TTC549 (cell line): ENCODE measurements around the gene SMIM1.
"Not testable (repeated sequence)": the region's sequence is repeated elsewhere in the genome, so short reads cannot be mapped to it uniquely, and the experiment has no call there.

Experiments
- FAIRE-seq: peaks from 2 replicates; lab custom pipeline; 2012; peaks lifted over from hg19 to GRCh38; lab: Jason Lieb, UNC

SMIM1 gene

DNA sequence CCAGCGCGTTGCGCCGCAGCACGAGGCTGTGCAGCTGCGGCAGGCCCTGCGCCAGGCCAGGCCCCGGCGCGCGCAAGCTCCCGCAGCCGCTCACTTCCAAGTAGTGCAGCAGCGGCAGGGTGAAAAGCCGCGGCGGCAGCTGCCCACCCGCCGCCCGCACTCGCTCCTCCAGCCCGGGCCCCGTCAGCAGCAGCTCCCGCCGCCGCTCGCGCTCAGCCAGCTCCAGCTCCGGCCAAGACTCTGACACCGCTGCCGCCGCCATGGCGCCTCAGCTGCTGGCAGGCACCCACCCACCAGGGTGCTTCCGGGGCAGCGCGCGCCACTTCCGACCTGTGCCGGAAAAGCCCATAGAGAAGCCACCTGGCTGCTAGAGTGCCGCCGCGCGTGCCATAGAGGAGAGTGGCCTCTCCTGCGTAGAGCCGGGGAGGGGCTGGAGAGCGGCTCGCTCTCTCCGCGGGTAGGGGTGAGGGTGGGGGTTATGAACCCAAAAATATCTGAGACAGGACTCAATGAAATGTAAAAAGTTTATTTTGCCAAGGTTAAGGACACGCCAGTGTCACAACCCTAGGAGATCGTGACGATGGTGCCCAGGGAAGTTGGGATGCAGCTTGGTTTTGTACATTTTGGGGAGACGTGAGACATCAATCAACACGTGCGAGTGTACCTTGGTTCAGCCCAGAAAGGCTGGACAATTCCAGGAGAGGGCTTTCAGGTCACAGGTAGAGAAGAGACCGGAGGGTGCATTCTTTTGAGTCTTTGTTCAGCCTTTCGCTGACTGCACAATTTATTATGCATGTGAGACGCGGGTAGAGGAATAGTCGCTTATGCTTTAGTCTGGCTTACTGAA, 23.9 kb downstream of the SMIM1 start, which contains the start of gene LRRC47:
TSS of gene LRRC47 (minus strand) at position 284 of the 847 bp plus-strand sequence. CDS start at position 262, 22 bp downstream.
- peak; percentile 15 for FAIRE-seq

DNA sequence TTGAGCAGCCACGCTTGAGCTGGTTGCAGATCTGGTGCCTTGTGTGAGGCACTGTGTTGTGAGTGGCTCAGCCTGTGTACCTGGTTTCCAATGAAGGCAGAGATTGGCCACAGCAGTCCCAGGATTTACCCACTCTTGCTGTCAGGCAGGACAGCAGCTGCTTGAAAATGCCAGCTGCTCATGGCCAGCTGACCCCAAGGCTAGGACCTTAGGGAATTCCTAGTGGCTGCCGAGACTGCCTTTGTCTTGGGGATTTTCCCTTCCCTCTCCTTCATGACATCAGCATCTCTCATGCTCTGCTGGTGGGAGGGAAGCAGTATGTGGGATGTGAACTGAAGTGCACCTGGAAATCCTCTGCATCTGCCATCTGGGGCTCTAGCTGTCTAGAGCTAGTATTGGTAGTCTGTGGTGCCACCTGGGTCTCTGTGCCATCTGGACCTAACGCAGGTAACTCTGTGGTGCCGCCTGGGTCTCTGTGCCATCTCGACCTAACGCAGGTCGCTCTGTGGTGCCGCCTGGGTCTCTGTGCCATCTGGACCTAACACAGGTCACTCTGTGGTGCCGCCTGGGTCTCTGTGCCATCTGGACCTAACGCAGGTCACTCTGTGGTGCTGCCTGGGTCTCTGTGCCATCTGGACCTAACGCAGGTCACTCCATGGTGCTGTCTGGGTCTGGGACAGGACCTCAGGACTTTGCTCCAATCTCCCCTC, 27.6 kb downstream of the SMIM1 start:
- no peak for FAIRE-seq

DNA sequence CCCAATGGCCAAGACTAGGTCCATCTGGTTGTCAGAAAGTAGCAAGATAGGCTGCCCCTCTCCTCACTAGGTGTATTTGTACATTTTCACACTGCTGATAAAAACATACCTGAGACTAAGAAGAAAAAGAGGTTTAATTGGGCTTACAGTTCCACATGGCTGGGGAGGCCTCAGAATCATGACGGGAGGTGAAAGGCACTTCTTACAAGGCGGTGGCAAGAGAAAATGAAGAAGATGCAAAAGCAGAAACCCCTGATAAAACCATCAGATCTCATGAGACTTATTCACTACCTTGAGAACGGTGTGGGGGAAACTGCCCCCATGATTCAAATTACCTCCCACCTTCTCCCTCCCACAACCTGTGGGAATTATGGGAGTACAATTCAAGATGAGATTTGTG, 28.2 kb downstream of the SMIM1 start:
- FAIRE-seq: not testable (repeated sequence)

DNA sequence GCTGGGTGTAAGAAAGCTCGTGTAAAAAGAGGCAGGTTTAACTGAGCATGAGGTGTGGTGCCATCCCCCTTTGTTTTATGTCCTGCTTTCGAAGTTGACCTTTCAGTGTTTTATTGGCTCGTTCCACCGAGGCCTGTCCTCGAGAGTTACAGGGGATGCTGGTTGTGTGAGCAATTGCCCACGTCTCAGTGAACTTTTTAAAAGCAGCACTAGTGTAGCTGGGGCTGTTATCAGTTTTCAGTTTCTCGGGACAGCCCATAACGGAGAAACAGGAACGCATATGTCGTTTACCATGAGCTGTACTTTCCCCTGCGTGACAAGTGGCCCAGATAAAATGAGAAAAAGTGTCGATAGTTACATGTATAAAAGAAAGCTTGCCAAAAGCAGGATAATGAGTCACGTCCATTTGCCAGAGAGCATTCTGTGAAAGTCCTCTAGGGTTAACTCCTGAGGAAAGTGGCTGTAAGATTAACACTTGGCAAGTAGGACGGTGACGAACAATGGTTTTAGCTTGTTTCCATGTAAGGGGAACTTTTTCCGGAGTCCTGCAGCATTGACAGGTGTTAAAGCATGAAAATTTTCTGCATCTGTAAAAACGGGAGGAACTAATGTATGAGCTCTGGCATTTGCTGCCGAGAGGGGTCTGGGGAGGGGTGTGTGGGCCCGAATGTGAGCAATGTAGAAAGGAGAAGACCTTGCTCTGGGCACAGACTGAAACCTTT, 31.5 kb downstream of the SMIM1 start:
- FAIRE-seq: no peak

GRCh38 chr1:3804627-3804944, 32.0 kb downstream of the SMIM1 start:
- FAIRE-seq: not testable (repeated sequence)

DNA sequence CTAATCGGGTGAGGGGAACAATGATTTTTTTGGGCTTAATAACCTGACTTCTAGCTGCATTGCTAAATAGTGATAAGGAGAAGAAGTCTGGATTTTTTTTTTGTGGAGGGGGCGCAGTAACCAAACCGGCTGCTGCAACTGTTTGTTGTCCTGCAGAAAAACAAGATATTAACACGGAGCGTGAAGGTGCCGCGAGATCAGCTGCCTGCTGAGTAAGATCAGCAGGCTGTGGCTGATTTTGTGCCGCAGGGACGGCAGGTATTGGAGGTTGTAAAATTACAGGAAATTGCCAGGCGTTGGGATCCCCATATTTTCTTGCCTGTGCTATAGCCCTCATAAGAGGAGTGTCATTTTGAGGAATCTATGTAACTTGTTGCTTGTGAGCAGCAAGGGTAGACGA, 32.5 kb downstream of the SMIM1 start:
- FAIRE-seq: no peak

GRCh38 chr1:3807769-3808168, 35.2 kb downstream of the SMIM1 start:
- no peak for FAIRE-seq

GRCh38 chr1:3809680-3810079, 37.1 kb downstream of the SMIM1 start:
- FAIRE-seq: no peak

- not testable (repeated sequence) for FAIRE-seq
Measured at GRCh38 chr1:3810149-3810761, 37.7 kb downstream of the SMIM1 start.

- no peak for FAIRE-seq
Measured at GRCh38 chr1:3811595-3811911, 39.0 kb downstream of the SMIM1 start.

- FAIRE-seq: no peak
Measured at GRCh38 chr1:3814065-3814464, 41.5 kb downstream of the SMIM1 start.

- FAIRE-seq: no peak
Measured at GRCh38 chr1:3814771-3815561, 42.4 kb downstream of the SMIM1 start.

- FAIRE-seq: no peak
Measured at GRCh38 chr1:3816331-3817137, 44.0 kb downstream of the SMIM1 start.

- no peak for FAIRE-seq
Measured at GRCh38 chr1:3817138-3817740, 44.7 kb downstream of the SMIM1 start.

DNA sequence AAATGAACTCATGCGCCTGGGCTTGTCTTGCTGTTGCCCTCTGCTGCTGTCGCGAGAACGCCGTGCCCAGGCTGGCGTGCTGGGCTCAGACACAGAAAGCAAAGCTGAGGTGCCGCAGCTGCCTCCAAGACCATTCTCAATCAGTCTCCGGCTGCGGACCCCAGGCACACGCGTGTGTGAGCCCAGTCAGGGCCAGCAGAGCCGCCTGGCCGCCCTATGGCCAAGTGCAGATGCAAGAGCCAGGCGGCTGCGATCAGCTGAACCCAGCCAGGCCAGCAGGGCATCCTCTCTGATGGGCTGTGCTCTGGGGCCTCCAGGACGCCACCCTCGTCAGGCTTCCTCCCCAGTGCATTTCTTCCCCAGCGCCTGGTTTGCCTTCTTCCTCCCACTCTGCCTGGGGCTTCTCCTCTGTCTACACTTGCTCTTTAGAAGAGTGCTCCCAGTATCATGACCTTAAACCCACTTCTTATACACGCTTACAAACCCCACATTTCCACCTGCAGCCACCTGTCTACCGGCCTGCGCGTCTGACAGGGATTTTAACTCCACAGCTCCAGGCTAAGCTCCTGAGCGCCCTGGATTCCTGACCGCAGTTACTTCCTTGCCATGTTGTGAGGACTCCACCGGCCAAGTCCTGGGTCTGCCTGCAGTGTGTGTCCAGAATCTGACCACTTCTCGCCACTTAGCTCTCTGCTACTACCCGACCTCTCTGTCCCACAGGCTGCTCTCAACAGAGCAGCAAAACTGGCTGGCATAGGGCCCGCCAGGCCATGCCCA, 45.5 kb downstream of the SMIM1 start:
- FAIRE-seq: no peak

- FAIRE-seq: no peak
Measured at GRCh38 chr1:3819771-3820200, 47.2 kb downstream of the SMIM1 start.

GRCh38 chr1:3820316-3820715, 47.8 kb downstream of the SMIM1 start:
- FAIRE-seq: no peak

- FAIRE-seq: no peak
Measured at GRCh38 chr1:3821004-3821403, 48.5 kb downstream of the SMIM1 start.

DNA sequence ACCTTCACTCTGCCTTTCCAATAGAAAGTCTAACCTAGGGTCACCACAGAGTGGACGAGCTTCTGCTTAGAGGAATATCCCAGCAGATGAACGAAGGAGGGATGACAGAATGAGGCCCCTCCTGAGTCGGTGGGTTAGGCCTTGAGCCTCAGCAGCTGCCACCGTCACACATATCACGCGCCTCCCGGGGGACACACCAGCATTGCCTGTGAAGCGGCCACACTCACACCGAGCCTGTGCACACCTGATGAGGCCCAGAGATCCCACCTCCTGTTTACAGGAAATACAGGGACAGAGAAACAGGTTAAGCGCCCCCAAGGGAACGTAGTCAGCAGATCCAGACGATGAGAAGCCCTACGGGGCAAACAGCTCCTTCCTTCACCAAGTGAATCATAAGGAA, 48.9 kb downstream of the SMIM1 start:
- no peak for FAIRE-seq

DNA sequence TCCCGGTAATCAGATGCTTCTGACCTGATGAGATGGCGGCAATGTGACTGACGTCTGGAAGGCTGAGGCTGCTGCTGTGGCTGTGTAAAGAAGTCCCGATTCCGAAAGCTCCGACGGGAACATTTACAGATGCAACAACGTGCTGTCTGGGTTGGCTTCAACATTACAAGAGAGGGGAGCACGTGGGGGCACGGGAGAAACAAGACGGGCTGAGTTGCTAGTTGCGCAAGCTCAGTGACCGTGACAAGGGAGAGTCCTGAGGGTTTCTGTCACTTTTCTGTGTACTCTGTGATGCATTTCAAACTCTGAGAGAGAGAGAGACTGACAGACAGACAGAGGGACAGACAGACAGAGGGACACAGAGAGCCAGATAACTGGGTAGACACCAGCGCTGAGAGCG, 49.4 kb downstream of the SMIM1 start:
- no peak for FAIRE-seq
